ENCODE data around the gene MRPS25. TPM values are rescaled to one million over a fixed set of nuclear protein-coding genes. Genes with fewer than 3 reads are reported as not detected.
"Not testable (repeated sequence)": the region's sequence is repeated elsewhere in the genome, so short reads cannot be mapped to it uniquely, and the experiment has no call there.

MRPS25 gene
- total RNA-seq, 4 donors from 2014 or later = 22.3 to 46.8 (median 29.2) TPM

- Histone ChIP-seq H3K4me1 (no peaks in the 10 kb centered on the region), H3K36me3 (peaks cover 58% of the 10 kb centered on the region), H3K27ac (no peak overlapping the region)
Observed at GRCh38 chr3:15010664-15011063, 54.5 kb downstream of the MRPS25 start.

GRCh38 chr3:15009167-15009566 lies 55.9 kb downstream of the MRPS25 start:
- H3K9me3 ChIP-seq = no peaks in the 10 kb centered on the region
- 95% methylated on average over 5 of the region's 5 CpGs for WGBS
- no peaks in the 10 kb centered on the region for H3K4me1 ChIP-seq
- no peak for DNase-seq (ENCODE audit: low spot score in 2 of 2)
- no peak overlapping the region for H3K27ac ChIP-seq
- TF ChIP-seq POLR2A (IDR thresholded peaks at IDR 0.05) (no peak), CTCF (IDR thresholded peaks at IDR 0.05) (no peak), POLR2AphosphoS5 (IDR thresholded peaks at IDR 0.05) (no peak), EP300 (IDR thresholded peaks at IDR 0.05) (no peak)
- H3K4me3 ChIP-seq = no peak overlapping the region
- peaks cover 59% of the 10 kb centered on the region for H3K36me3 ChIP-seq
- H3K27me3 ChIP-seq = no peaks in the 10 kb centered on the region

More at GRCh38 chr3:15010664-15011063, 54.5 kb downstream of the MRPS25 start:
- DNase-seq (ENCODE audit: low spot score in 2 of 2) = no peak
- TF ChIP-seq EP300 (IDR thresholded peaks at IDR 0.05) (no peak), POLR2A (IDR thresholded peaks at IDR 0.05) (no peak), CTCF (IDR thresholded peaks at IDR 0.05) (no peak), POLR2AphosphoS5 (IDR thresholded peaks at IDR 0.05) (no peak)
- Histone ChIP-seq H3K4me3 (no peak overlapping the region), H3K9me3 (no peaks in the 10 kb centered on the region), H3K27me3 (no peaks in the 10 kb centered on the region)
- 100% methylated on average over 1 of the region's 1 CpG for WGBS

GRCh38 chr3:15007681-15008141 lies 57.4 kb downstream of the MRPS25 start:
- no peaks in the 10 kb centered on the region for H3K9me3 ChIP-seq
- no peaks in the 10 kb centered on the region for H3K27me3 ChIP-seq
- H3K36me3 ChIP-seq = peaks cover 51% of the 10 kb centered on the region
- H3K4me1 ChIP-seq = no peaks in the 10 kb centered on the region
- H3K27ac ChIP-seq = no peak overlapping the region
- no peak overlapping the region for H3K4me3 ChIP-seq
- no peak for DNase-seq (ENCODE audit: low spot score in 2 of 2)
- TF ChIP-seq POLR2A (IDR thresholded peaks at IDR 0.05) (no peak), CTCF (IDR thresholded peaks at IDR 0.05) (no peak), POLR2AphosphoS5 (IDR thresholded peaks at IDR 0.05) (no peak), EP300 (IDR thresholded peaks at IDR 0.05) (no peak)
- WGBS = 72% methylated on average over 4 of the region's 4 CpGs

GRCh38 chr3:14999182-14999581 lies 65.9 kb downstream of the MRPS25 start:
- 96% methylated on average over 6 of the region's 6 CpGs for WGBS
- H3K9me3 ChIP-seq; H3K27me3 ChIP-seq; H3K4me1 ChIP-seq; H3K4me3 ChIP-seq; H3K36me3 ChIP-seq; H3K27ac ChIP-seq; DNase-seq (ENCODE audit: low spot score in 2 of 2): not testable (repeated sequence)

Other genes with a start within 250 kb of the MRPS25 start
- gene FGD5, start 246.4 kb downstream of the MRPS25 start, total RNA-seq = 10 to 100 TPM in 2 of 4 donors, 1 to 10 TPM in 2; 2.8 to 15.5 (median 7.1) TPM
- 10 to 100 TPM; 33.3 to 91.6 (median 51.5) TPM for gene NR2C2, start 117.7 kb downstream of the MRPS25 start, total RNA-seq
- 10 to 100 TPM; 25.8 to 48.4 (median 30.8) TPM for gene RBSN, start 33.8 kb upstream of the MRPS25 start, total RNA-seq
- gene CAPN7, start 140.9 kb upstream of the MRPS25 start, total RNA-seq = 100 to 1,000 TPM in 1 of 4 donors, 10 to 100 TPM in 3; 32.0 to 112 (median 38.2) TPM

All from suprapubic skin (tissue), 4 donors.